NCI-H187 (cell line): ENCODE measurements around the gene HIPK2.
A peak's percentile ranks its signal among the peaks of the same experiment; 100 is the strongest.

Experiments used
- DNase-seq, 2 experiments: peaks; one replicate each; lab custom pipeline; 2025; lab: John Stamatoyannopoulos, UW

HIPK2 gene

GRCh38 chr7:139715194-139715815, 62.5 kb downstream of the HIPK2 start:
- DNase-seq = no peak

GRCh38 chr7:139714163-139714901, 63.5 kb downstream of the HIPK2 start:
- no peak for DNase-seq

GRCh38 chr7:139713526-139714162, 64.2 kb downstream of the HIPK2 start:
- DNase-seq = no peak

GRCh38 chr7:139713061-139713460, 64.7 kb downstream of the HIPK2 start:
- DNase-seq = no peak

GRCh38 chr7:139711991-139712743, 65.6 kb downstream of the HIPK2 start:
- DNase-seq = no peak

GRCh38 chr7:139710036-139710435, 67.8 kb downstream of the HIPK2 start:
- no peak for DNase-seq

GRCh38 chr7:139709485-139709884, 68.3 kb downstream of the HIPK2 start:
- no peak for DNase-seq

GRCh38 chr7:139708541-139708940, 69.3 kb downstream of the HIPK2 start:
- DNase-seq = no peak

- DNase-seq = no peak
Observed at GRCh38 chr7:139706837-139707236, 71.0 kb downstream of the HIPK2 start.

- DNase-seq = no peak
Observed at GRCh38 chr7:139704308-139704879, 73.4 kb downstream of the HIPK2 start.

- no peak for DNase-seq
Observed at GRCh38 chr7:139703487-139704307, 74.1 kb downstream of the HIPK2 start.

GRCh38 chr7:139702811-139703486, 74.8 kb downstream of the HIPK2 start:
- DNase-seq = no peak

- no peak for DNase-seq
Observed at GRCh38 chr7:139702313-139702731, 75.5 kb downstream of the HIPK2 start.

- DNase-seq = no peak
Observed at GRCh38 chr7:139701908-139702307, 75.9 kb downstream of the HIPK2 start.

- no peak for DNase-seq
Observed at GRCh38 chr7:139700505-139701235, 77.1 kb downstream of the HIPK2 start.

- no peak for DNase-seq
Observed at GRCh38 chr7:139699640-139700504, 77.9 kb downstream of the HIPK2 start.

GRCh38 chr7:139698844-139699243, 79.0 kb downstream of the HIPK2 start:
- DNase-seq = no peak

GRCh38 chr7:139698278-139698677, 79.5 kb downstream of the HIPK2 start:
- DNase-seq = no peak

GRCh38 chr7:139697056-139697455, 80.7 kb downstream of the HIPK2 start:
- DNase-seq = peak in 1 of 2 experiments; percentile 16
